OCI-LY7 (cell line): Measurements from ENCODE around the gene OSBPL6. TPM values are rescaled to one million over a fixed set of nuclear protein-coding genes. Genes with fewer than 3 reads are reported as not detected.

Experiments
- BruUV-seq: library from RNA; stranded (reverse); fragments of 400-500 nt; replicated peaks from 2 replicates; lab custom pipeline; 2021; lab: Mats Ljungman, UMichigan
- CTCF ChIA-PET: fragments of 300-600 bp; sonication (Branson Sonifier 250); formaldehyde crosslinking; loops from one replicate; lab custom pipeline; 2022; ENCODE audit warnings: antibody characterized with exemption; ENCODE audit not compliant: unreplicated experiment; lab: Charles Lee
- POLR2A ChIA-PET: fragments of 300-600 bp; sonication (Branson Sonifier 250); formaldehyde crosslinking; loops from one replicate; lab custom pipeline; 2022; ENCODE audit warnings: antibody characterized with exemption; lab: Charles Lee
- DNase-seq: peaks from one replicate; pipeline ENCODE4 v3.0.0-alpha.2; 2015; ENCODE audit warnings: low spot score
- H2AFZ ChIP-seq: fragments of 200-600 bp; sonication (generic), shearing (Covaris generic); 2 replicates; pipeline ENCODE4 v1.6.1; 2014; ENCODE audit warnings: mild to moderate bottlenecking, antibody characterized with exemption, low read length, moderate library complexity
- H3K27ac ChIP-seq: fragments of 200-600 bp; sonication (generic); 2 replicates; pipeline ENCODE4 v1.5.1; 2014; ENCODE audit warnings: mixed run types, low read depth, mild to moderate bottlenecking, moderate library complexity, low read length, inconsistent platforms; ENCODE audit not compliant: poor library complexity, severe bottlenecking
- H3K36me3 ChIP-seq: fragments of 200-600 bp; sonication (generic); 2 replicates; pipeline ENCODE4 v1.6.1; 2014; ENCODE audit warnings: mild to moderate bottlenecking, antibody characterized with exemption, low read length, moderate library complexity, mixed read lengths; ENCODE audit not compliant: insufficient read depth
- H3K4me1 ChIP-seq: fragments of 200-600 bp; sonication (generic); 2 replicates; pipeline ENCODE4 v1.5.1; 2014; ENCODE audit warnings: mild to moderate bottlenecking, low read length; ENCODE audit not compliant: insufficient read depth, poor library complexity, severe bottlenecking
- H3K4me2 ChIP-seq: fragments of 200-600 bp; sonication (generic); 2 replicates; pipeline ENCODE4 v1.6.1; 2014; ENCODE audit warnings: mild to moderate bottlenecking, low read length
- H3K4me3 ChIP-seq: fragments of 200-600 bp; sonication (generic); 2 replicates; pipeline ENCODE4 v1.5.1; 2014; ENCODE audit warnings: mild to moderate bottlenecking, low read depth, low read length; ENCODE audit not compliant: poor library complexity, severe bottlenecking
- H3K79me2 ChIP-seq: fragments of 200-600 bp; sonication (generic); 2 replicates; pipeline ENCODE4 v1.6.1; 2016; ENCODE audit warnings: low read depth, mild to moderate bottlenecking, low read length, moderate library complexity, mixed read lengths; ENCODE audit not compliant: insufficient read depth
- H3K9me2 ChIP-seq: fragments of 200-600 bp; sonication (generic); 2 replicates; pipeline ENCODE4 v1.6.1; 2016; ENCODE audit warnings: mild to moderate bottlenecking, low read length, mixed read lengths; ENCODE audit not compliant: insufficient read depth
- H3K9me3 ChIP-seq: fragments of 200-600 bp; sonication (generic); 2 replicates; pipeline ENCODE4 v1.6.1; 2014; ENCODE audit warnings: mild to moderate bottlenecking, mixed run types, low read length, mixed read lengths
- H4K20me1 ChIP-seq: fragments of 200-600 bp; sonication (generic); 2 replicates; pipeline ENCODE4 v1.6.1; 2014; ENCODE audit warnings: mild to moderate bottlenecking, antibody characterized with exemption, low read length, moderate library complexity, mixed read lengths; ENCODE audit not compliant: insufficient read depth
- EZH2phosphoT487 ChIP-seq: fragments of 200-600 bp; sonication (generic); IDR thresholded peaks from 2 replicates; pipeline ENCODE4 v1.6.1; 2018; ENCODE audit warnings: low read depth, borderline replicate concordance, mild to moderate bottlenecking, mixed run types, antibody characterized with exemption, low read length, moderate library complexity, mixed read lengths
- intact Hi-C: fragments of 100-400 bp; cut with micrococcal nuclease; formaldehyde crosslinking; loops from one replicate; pipeline ENCODE4 v1.10.0; 2022; ENCODE audit not compliant: unreplicated experiment
- total RNA-seq, 2 experiments: library from RNA; depleted of rRNA in 1 of 2; stranded (reverse); fragments of >200 nt in 1 of 2; shearing (Covaris generic) in 1 of 2; gene quantifications; 2 replicates each; pipeline ENCODE4 v1.2.3, GENCODE V29; 2014 to 2022
- TF ChIP-seq, protein P1 (sequence below): fragments of 200-600 bp; sonication (generic); conservative IDR thresholded peaks from 2 replicates; pipeline ENCODE4 v1.5.1; 2014; ENCODE audit warnings: mild to moderate bottlenecking, antibody characterized with exemption, low read length, moderate library complexity, mixed read lengths

OSBPL6 gene
- total RNA-seq, 2 experiments from 2014 or later = not detected

DNA sequence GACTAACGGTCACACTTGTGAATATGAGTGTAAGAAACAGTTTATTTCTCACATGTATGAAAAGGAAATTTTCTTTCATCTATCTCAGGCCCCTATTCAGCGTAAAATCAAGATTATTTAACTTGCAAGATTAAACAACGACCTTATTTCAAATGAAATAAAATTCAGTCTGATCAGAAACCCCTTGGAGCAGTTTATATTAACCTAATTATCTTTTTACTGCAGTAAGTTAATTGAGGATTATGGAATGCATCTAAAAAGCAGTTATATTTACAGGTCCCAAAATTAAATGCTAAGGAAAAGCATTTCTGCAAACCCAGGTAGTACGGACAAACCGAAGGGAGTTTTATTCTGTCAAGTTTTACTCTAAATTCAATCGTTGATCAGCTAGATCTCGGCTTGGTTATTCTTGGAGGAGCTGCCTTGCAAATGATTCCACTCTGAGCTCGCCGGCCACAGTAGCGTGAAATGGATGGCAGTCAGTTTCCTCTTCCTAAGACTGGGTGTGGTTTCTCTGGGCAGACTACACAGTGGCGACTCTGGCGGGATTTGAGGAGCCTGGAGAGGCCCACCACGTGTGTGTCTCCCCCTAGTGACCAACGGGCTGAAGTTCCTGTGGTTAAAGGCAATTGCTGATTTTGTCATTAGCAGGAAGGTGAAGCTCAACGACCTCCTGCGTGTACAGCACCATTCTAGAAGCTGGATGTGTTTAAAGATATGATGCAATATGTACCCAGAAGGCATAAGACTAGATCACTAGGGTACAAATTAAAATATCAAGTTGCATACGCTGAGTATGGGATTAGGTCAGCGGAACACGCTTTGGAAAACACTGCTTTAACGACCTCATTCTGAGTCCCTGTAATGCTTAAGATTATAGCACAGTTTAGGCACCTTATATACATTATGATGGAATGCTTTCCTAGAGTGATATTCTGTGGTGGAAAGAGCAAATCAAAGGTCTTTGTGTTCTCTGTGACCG lies 220.2 kb downstream of the OSBPL6 start:
- intact Hi-C loops = loop anchor here (5.0 kb wide), 1 partner anchor 302 kb away; the partner anchor contains the start of gene RBM45
- H3K36me3 ChIP-seq = no peaks in the 10 kb centered on the region
- peak overlapping the region; percentile 98 for H2AFZ ChIP-seq
- no peaks in the 10 kb centered on the region for H3K9me2 ChIP-seq
- BruUV-seq = no TSS peak
- peak overlapping the region; percentile 39 for H3K4me3 ChIP-seq
- no peaks in the 10 kb centered on the region for H4K20me1 ChIP-seq
- TF ChIP-seq, protein P1, sequence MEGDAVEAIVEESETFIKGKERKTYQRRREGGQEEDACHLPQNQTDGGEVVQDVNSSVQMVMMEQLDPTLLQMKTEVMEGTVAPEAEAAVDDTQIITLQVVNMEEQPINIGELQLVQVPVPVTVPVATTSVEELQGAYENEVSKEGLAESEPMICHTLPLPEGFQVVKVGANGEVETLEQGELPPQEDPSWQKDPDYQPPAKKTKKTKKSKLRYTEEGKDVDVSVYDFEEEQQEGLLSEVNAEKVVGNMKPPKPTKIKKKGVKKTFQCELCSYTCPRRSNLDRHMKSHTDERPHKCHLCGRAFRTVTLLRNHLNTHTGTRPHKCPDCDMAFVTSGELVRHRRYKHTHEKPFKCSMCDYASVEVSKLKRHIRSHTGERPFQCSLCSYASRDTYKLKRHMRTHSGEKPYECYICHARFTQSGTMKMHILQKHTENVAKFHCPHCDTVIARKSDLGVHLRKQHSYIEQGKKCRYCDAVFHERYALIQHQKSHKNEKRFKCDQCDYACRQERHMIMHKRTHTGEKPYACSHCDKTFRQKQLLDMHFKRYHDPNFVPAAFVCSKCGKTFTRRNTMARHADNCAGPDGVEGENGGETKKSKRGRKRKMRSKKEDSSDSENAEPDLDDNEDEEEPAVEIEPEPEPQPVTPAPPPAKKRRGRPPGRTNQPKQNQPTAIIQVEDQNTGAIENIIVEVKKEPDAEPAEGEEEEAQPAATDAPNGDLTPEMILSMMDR = peak; percentile 93
- TF ChIP-seq EZH2phosphoT487 = no peak
- no peak overlapping the region for H3K27ac ChIP-seq
- peak overlapping the region; percentile 66 for H3K4me2 ChIP-seq
- H3K4me1 ChIP-seq = peaks cover 16% of the 10 kb centered on the region
- no peaks in the 10 kb centered on the region for H3K9me3 ChIP-seq
- peak; percentile 88 for DNase-seq
- H3K79me2 ChIP-seq = no peaks in the 10 kb centered on the region
- CTCF ChIA-PET = interaction anchor here (0.6 to 1.2 kb wide), 4 partner anchors 10 to 35 kb away, joined by 4 to 5 read pairs (median 4); no protein-coding TSS in a partner anchor
- POLR2A ChIA-PET = interaction anchor here (0.6 to 1.3 kb wide), 5 partner anchors 16 to 959 kb away, joined by 3 to 4 read pairs (median 3); partner anchors contain the start of genes PJVK and PRKRA

GRCh38 chr2:178415979-178416378 lies 221.7 kb downstream of the OSBPL6 start:
- TF ChIP-seq EZH2phosphoT487 = no peak
- TF ChIP-seq, protein P1 = no peak
- no peak overlapping the region for H3K4me3 ChIP-seq
- H3K9me2 ChIP-seq = no peaks in the 10 kb centered on the region
- peaks cover 16% of the 10 kb centered on the region for H3K4me1 ChIP-seq
- H3K9me3 ChIP-seq = no peaks in the 10 kb centered on the region
- BruUV-seq = no TSS peak
- intact Hi-C loops = no loop called here
- DNase-seq = no peak
- ChIA-PET CTCF (no interaction called here), POLR2A (interaction anchor here (0.7 kb wide), 1 partner anchor 21 kb away, joined by 3 read pairs; no protein-coding TSS in a partner anchor)
- no peaks in the 10 kb centered on the region for H4K20me1 ChIP-seq
- H3K4me2 ChIP-seq = no peak overlapping the region
- no peaks in the 10 kb centered on the region for H3K79me2 ChIP-seq
- no peak overlapping the region for H3K27ac ChIP-seq
- no peaks in the 10 kb centered on the region for H3K36me3 ChIP-seq
- H2AFZ ChIP-seq = no peak overlapping the region
